ENCODE measurements around the gene HAUS5.
A peak's percentile ranks its signal among the peaks of the same experiment; 100 is the strongest.

The HAUS5 gene

DNA sequence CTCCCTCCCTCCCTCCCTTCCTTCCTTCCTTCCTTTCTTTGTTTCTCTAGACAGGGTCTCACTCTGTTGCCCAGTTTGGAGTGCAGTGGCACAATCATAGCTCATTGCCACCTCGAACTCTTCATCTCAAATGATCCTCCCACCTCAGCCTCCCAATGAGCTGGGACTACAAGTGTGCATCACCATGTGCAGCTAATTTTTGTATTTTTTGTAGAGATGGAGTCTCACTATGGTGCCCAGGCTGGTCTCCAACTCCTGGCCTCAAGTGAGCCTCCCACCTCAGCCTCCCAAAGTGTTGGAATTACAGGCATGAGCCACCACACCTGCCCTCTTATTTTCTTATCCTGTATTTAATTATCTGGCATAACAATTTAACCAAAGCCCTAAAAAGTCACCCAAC lies 58.2 kb downstream of the HAUS5 start:
- DNase-seq (ENCODE audit: low read depth in 2 of 2) = no peak

DNA sequence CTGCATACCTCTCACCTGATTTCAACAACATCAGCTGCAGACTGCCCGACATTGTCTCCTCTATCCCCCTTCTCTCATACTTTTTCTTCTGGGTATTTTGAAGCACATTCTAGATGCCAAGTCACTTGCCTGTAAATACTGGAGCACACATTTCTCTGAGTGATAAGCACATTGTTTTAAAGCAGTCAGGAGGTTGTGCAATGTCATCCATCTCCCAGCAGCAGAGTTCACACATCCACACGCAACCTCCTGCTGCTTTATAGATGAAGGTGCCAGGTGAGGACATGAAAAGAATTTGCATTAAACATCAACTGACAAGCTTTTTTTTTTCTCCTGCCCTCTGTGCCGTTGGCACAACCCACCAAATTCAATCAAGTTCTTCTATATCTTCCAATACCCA lies 59.3 kb downstream of the HAUS5 start:
- DNase-seq (ENCODE audit: low read depth in 2 of 2) = no peak

- DNase-seq (ENCODE audit: low read depth in 2 of 2) = peak; percentile 26 to 27
These were observed 60.7 kb downstream of the HAUS5 start for GRCh38 chr19:35673121-35673804.

Data from activated CD4-positive, alpha-beta T cell treated with anti-CD3 and anti-CD28 coated beads for 24 hours (primary cell).